Measurements from ENCODE around the gene HEPACAM.

HEPACAM gene

DNA sequence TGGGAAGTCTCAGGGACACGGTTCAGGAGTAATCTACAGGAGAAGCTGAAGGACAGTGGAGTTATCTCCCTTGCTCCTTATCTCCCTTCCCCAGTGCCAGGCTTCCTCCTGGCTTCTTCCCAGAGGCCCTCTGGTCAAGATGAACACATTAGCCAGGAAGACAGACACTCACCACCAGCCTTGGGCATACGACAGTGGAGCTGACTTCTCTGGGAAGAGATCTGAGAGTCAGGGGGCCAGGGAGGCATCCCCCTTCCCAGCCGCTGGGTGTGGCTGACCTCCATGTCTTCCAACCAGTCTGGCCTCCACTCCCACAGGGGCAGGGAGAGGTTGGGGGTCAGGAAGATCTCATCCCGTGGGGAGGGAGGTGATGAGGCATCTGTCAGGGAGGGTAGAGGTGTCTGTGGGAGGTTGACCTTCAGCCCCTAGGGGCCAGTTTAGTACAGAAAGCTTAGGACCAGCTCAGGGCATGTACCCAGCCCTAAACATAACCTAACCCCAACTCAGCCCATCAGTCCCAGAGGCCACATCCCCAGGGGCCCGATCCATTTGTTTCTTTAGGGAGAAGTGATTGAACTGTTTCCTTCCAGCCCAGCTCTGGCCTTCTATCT is 50.9 kb downstream of the HEPACAM start:
- no peak overlapping the region for H3K4me2 ChIP-seq (ENCODE audit: low read depth, low read length, poor library complexity, severe bottlenecking)
- no peak overlapping the region for H2AFZ ChIP-seq (ENCODE audit: low read depth, low read length, severe bottlenecking)

DNA sequence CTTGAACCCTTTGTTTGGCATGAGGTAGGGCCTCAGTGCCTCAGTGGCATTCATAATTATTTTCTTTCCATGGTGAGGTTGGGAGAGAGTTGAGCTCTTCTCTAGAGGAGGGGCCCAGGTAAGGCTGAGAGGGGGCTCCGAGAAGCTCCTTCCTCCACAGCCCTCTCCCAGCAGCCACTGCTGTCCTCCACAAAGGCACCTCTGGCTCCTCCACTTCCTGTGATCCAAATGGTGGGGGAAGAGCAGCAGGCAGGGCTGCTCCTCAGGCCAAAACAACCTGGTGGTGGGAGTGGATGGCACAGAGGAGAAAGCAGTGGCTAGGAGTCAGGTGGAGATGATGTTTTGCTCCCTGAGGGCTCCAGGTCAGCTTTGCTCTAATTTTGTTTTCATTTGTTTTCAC is 51.5 kb downstream of the HEPACAM start:
- H4K20me1 ChIP-seq (ENCODE audit: low read depth, low read length) = no peaks in the 10 kb centered on the region
- H3K4me3 ChIP-seq (ENCODE audit: insufficient read depth, low read length, poor library complexity, severe bottlenecking) = no peak overlapping the region
- H3K27ac ChIP-seq (ENCODE audit: low read depth, low read length) = no peak overlapping the region
- H3K27me3 ChIP-seq (ENCODE audit: low read length) = no peaks in the 10 kb centered on the region
- no peak overlapping the region for H2AFZ ChIP-seq (ENCODE audit: low read depth, low read length, severe bottlenecking)
- no peak overlapping the region for H3K4me2 ChIP-seq (ENCODE audit: low read depth, low read length, poor library complexity, severe bottlenecking)
- no peak for TF ChIP-seq EZH2phosphoT487 (conservative IDR thresholded peaks at IDR 0.05; ENCODE audit: low read length)
- TF ChIP-seq, protein P1, sequence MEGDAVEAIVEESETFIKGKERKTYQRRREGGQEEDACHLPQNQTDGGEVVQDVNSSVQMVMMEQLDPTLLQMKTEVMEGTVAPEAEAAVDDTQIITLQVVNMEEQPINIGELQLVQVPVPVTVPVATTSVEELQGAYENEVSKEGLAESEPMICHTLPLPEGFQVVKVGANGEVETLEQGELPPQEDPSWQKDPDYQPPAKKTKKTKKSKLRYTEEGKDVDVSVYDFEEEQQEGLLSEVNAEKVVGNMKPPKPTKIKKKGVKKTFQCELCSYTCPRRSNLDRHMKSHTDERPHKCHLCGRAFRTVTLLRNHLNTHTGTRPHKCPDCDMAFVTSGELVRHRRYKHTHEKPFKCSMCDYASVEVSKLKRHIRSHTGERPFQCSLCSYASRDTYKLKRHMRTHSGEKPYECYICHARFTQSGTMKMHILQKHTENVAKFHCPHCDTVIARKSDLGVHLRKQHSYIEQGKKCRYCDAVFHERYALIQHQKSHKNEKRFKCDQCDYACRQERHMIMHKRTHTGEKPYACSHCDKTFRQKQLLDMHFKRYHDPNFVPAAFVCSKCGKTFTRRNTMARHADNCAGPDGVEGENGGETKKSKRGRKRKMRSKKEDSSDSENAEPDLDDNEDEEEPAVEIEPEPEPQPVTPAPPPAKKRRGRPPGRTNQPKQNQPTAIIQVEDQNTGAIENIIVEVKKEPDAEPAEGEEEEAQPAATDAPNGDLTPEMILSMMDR (IDR thresholded peaks at IDR 0.05; ENCODE audit: insufficient read depth, low read length, poor library complexity, severe bottlenecking) = no peak
- H3F3A ChIP-seq (ENCODE audit: insufficient read depth) = no peaks in the 10 kb centered on the region
- H3K36me3 ChIP-seq (ENCODE audit: low read length) = no peaks in the 10 kb centered on the region
- H3K9me2 ChIP-seq (replicated peaks; ENCODE audit: insufficient read depth, low read length) = no peaks in the 10 kb centered on the region
- H3K9me3 ChIP-seq (ENCODE audit: insufficient read depth, low read length) = no peaks in the 10 kb centered on the region
- H3K79me2 ChIP-seq (ENCODE audit: insufficient read depth, low read length) = no peaks in the 10 kb centered on the region
- no peak overlapping the region for H3K9ac ChIP-seq (ENCODE audit: low read length)

More for the DNA sequence above, 50.9 kb downstream of the HEPACAM start:
- Histone ChIP-seq H3K9me3 (ENCODE audit: insufficient read depth, low read length) (no peaks in the 10 kb centered on the region), H3K36me3 (ENCODE audit: low read length) (no peaks in the 10 kb centered on the region), H3K27me3 (ENCODE audit: low read length) (no peaks in the 10 kb centered on the region), H3K4me3 (ENCODE audit: insufficient read depth, low read length, poor library complexity, severe bottlenecking) (no peak overlapping the region), H4K20me1 (ENCODE audit: low read depth, low read length) (no peaks in the 10 kb centered on the region), H3K9me2 (replicated peaks; ENCODE audit: insufficient read depth, low read length) (no peaks in the 10 kb centered on the region), H3K27ac (ENCODE audit: low read depth, low read length) (no peak overlapping the region), H3F3A (ENCODE audit: insufficient read depth) (no peaks in the 10 kb centered on the region), H3K79me2 (ENCODE audit: insufficient read depth, low read length) (no peaks in the 10 kb centered on the region), H3K9ac (ENCODE audit: low read length) (no peak overlapping the region)
- TF ChIP-seq, protein P1 (IDR thresholded peaks at IDR 0.05; ENCODE audit: insufficient read depth, low read length, poor library complexity, severe bottlenecking) = no peak
- TF ChIP-seq EZH2phosphoT487 (conservative IDR thresholded peaks at IDR 0.05; ENCODE audit: low read length) = no peak

DNA sequence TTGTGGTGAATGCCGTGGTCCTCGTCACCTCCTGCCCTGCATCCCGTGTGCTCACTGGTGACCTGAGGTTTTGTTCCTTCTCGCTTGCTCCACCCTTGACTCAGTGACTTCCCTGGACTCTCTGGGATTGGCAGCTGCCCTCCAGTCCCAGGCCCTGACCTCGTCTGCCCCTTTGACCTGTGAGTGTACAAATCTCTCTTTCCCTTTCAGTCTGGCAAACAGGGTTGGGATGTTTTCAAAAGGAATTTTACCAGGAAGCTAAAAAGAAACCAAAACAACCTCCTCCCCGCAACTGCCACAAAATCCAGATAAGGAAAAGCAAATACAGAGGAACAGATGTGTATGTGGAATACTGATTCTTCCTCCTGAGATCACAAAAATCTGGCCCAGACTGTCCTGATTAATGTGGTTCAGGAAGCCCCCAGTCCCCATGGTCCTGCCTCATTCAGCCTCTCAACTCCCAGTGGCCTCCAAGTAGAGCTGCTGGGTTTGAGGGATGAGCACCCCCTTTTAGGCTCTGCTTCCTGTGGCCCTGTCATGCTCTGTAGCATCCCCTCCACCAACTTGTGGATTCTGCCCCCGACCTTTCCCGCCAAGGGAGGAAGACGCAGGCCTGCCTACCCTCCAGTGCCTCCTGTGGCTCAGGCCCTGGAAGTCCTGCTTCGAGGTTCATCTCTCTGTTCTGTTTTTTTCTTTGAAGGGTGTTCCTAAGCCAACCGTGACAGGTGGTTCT is 53.3 kb downstream of the HEPACAM start:
- Histone ChIP-seq H3K79me2 (ENCODE audit: insufficient read depth, low read length) (no peaks in the 10 kb centered on the region), H3K9me2 (replicated peaks; ENCODE audit: insufficient read depth, low read length) (no peaks in the 10 kb centered on the region), H3K27me3 (ENCODE audit: low read length) (no peaks in the 10 kb centered on the region), H3K4me3 (ENCODE audit: insufficient read depth, low read length, poor library complexity, severe bottlenecking) (no peak overlapping the region), H2AFZ (ENCODE audit: low read depth, low read length, severe bottlenecking) (no peak overlapping the region), H3K9ac (ENCODE audit: low read length) (no peak overlapping the region), H3K9me3 (ENCODE audit: insufficient read depth, low read length) (no peaks in the 10 kb centered on the region), H4K20me1 (ENCODE audit: low read depth, low read length) (no peaks in the 10 kb centered on the region), H3K27ac (ENCODE audit: low read depth, low read length) (no peak overlapping the region), H3K36me3 (ENCODE audit: low read length) (no peaks in the 10 kb centered on the region), H3F3A (ENCODE audit: insufficient read depth) (no peaks in the 10 kb centered on the region), H3K4me2 (ENCODE audit: low read depth, low read length, poor library complexity, severe bottlenecking) (no peak overlapping the region)
- TF ChIP-seq EZH2phosphoT487 (conservative IDR thresholded peaks at IDR 0.05; ENCODE audit: low read length) = no peak
- TF ChIP-seq, protein P1 (IDR thresholded peaks at IDR 0.05; ENCODE audit: insufficient read depth, low read length, poor library complexity, severe bottlenecking) = no peak

Data from SU-DHL-6 (cell line).